ENCODE results near the gene ENOX1. TPM values are rescaled to one million over a fixed set of nuclear protein-coding genes. Genes with fewer than 3 reads are reported as not detected.

The ENOX1 gene
- total and polyA plus RNA-seq, 2 donors (not counting 3 experiments of a cell fraction or from before 2014, with no cell fraction given) = 0.17 to 0.97 TPM

DNA sequence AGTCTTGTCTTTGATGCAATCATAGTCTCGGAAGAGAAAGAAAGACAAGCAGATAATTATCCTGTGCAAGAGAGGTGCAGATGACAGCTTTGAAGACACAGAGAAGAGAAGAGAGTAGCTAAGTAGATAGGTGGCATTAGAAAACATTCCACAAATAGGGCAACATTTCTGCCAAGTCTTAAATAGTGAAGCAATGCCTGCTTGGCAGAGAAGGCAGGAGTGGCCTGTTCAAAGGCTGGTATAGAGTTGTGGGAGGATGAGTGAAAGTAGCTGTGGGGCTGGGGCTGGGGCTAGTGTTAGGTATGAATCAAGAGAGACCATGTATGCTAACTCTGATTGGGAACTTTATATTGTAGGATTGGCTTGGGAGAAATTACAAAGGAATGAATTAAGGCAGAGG lies 457.9 kb downstream of the ENOX1 start:
- Histone ChIP-seq H2AFZ (ENCODE audit: low read depth, low read length) (no peak overlapping the region), H4K20me1 (replicated peaks; ENCODE audit: control insufficient read depth, extremely low read depth, insufficient read depth, low read length) (no peaks in the 10 kb centered on the region), H3K27ac (ENCODE audit: insufficient read depth, low read depth, low read length) (no peak overlapping the region), H3K9me3 (replicated peaks; ENCODE audit: control insufficient read depth, insufficient read depth, low read length) (no peaks in the 10 kb centered on the region), H3K4me3 (replicated peaks in 1 of 3; ENCODE audit: insufficient read depth in 1 of 3, low read depth in 1 of 3, low read length in 3 of 3) (no peak overlapping the region), H3K36me3 (ENCODE audit: control insufficient read depth in 2 of 2, extremely low read depth in 1 of 2, insufficient read depth in 2 of 2, low read length in 2 of 2) (no peaks in the 10 kb centered on the region), H3K9ac (replicated peaks; ENCODE audit: extremely low read depth, insufficient read depth, low read length) (no peak overlapping the region), H3K9me1 (replicated peaks; ENCODE audit: control insufficient read depth, extremely low read depth, insufficient read depth, low read length) (no peaks in the 10 kb centered on the region), H3K79me2 (ENCODE audit: control insufficient read depth, insufficient read depth, low read length) (no peaks in the 10 kb centered on the region), H3K4me2 (ENCODE audit: insufficient read depth, low read length) (no peak overlapping the region), H3K27me3 (ENCODE audit: control insufficient read depth in 2 of 2, insufficient read depth in 2 of 2, low read length in 2 of 2) (no peaks in the 10 kb centered on the region), H3K4me1 (ENCODE audit: control insufficient read depth, extremely low read depth, insufficient read depth, low read length) (no peaks in the 10 kb centered on the region)
- POLR2A ChIA-PET = no interaction called here
- TF ChIP-seq POLR2AphosphoS5 (IDR thresholded peaks at IDR 0.05; ENCODE audit: insufficient read depth, low read depth, low read length) = no peak
- no peak for TF ChIP-seq EZH2 (IDR thresholded peaks at IDR 0.05; ENCODE audit: borderline replicate concordance, low read depth, low read length, severe bottlenecking)
- no peak for TF ChIP-seq FOS (IDR thresholded peaks at IDR 0.05; ENCODE audit: borderline replicate concordance, insufficient read depth, low read length)
- BruUV-seq (replicated peaks) = no TSS peak
- CTCF ChIA-PET = no interaction called here
- dilution Hi-C loops (cut with MboI; ENCODE audit: extremely low pct_ligation_motif_present, low sequenced_read_pairs) = no loop called here
- intact Hi-C loops (cut with micrococcal nuclease) = no loop called here
- no peak for DNase-seq (ENCODE audit: low read depth, low spot score)
- no peak for FAIRE-seq

DNA sequence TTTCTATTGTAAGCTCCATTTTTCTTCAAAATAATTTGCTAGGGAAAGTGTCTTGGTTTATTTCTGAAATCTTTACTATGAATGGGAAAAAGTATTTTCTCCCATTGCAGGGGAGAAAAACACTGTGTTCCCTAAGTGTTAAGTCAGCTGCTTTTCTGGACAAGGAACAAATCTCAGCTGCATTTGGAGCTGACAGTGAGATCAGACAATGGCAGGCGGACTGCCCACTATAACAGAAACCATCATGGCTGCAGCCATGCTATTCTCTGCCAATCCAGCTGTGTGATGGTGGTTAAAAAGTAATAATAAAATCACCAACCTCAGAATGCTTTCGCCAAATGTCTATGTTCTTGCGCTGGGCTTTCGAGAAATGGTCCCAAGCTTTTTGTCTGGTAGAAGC lies 460.7 kb downstream of the ENOX1 start:
- ChIA-PET POLR2A (no interaction called here), CTCF (no interaction called here)
- no TSS peak for BruUV-seq (replicated peaks)
- no peaks in the 10 kb centered on the region for H3K9me3 ChIP-seq (replicated peaks; ENCODE audit: control insufficient read depth, insufficient read depth, low read length)
- DNase-seq (ENCODE audit: low read depth, low spot score) (no peak), FAIRE-seq (no peak)
- no peak overlapping the region for H3K4me3 ChIP-seq (replicated peaks in 1 of 3; ENCODE audit: insufficient read depth in 1 of 3, low read depth in 1 of 3, low read length in 3 of 3)
- H3K36me3 ChIP-seq (ENCODE audit: control insufficient read depth in 2 of 2, extremely low read depth in 1 of 2, insufficient read depth in 2 of 2, low read length in 2 of 2) = no peaks in the 10 kb centered on the region
- no peaks in the 10 kb centered on the region for H3K4me1 ChIP-seq (ENCODE audit: control insufficient read depth, extremely low read depth, insufficient read depth, low read length)
- H4K20me1 ChIP-seq (replicated peaks; ENCODE audit: control insufficient read depth, extremely low read depth, insufficient read depth, low read length) = no peaks in the 10 kb centered on the region
- no peaks in the 10 kb centered on the region for H3K9me1 ChIP-seq (replicated peaks; ENCODE audit: control insufficient read depth, extremely low read depth, insufficient read depth, low read length)
- no peak overlapping the region for H2AFZ ChIP-seq (ENCODE audit: low read depth, low read length)
- no peak overlapping the region for H3K9ac ChIP-seq (replicated peaks; ENCODE audit: extremely low read depth, insufficient read depth, low read length)
- H3K27ac ChIP-seq (ENCODE audit: insufficient read depth, low read depth, low read length) = no peak overlapping the region
- TF ChIP-seq, protein P1, sequence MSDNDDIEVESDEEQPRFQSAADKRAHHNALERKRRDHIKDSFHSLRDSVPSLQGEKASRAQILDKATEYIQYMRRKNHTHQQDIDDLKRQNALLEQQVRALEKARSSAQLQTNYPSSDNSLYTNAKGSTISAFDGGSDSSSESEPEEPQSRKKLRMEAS (IDR thresholded peaks at IDR 0.05; ENCODE audit: insufficient read depth, insufficient read length) = no peak
- TF ChIP-seq FOS (IDR thresholded peaks at IDR 0.05; ENCODE audit: borderline replicate concordance, insufficient read depth, low read length) (no peak), GATA2 (IDR thresholded peaks at IDR 0.05; ENCODE audit: insufficient read depth, insufficient read length, low read depth, low read length) (no peak), CTCF (IDR thresholded peaks at IDR 0.05; ENCODE audit: extremely low read depth in 1 of 2, insufficient read depth in 1 of 2, low read depth in 1 of 2, low read length in 2 of 2) (no peak), JUN (IDR thresholded peaks at IDR 0.05; ENCODE audit: borderline replicate concordance, insufficient read depth, insufficient read length, low read depth) (no peak), MYC (IDR thresholded peaks at IDR 0.05; ENCODE audit: low read depth, low read length) (no peak), POLR2A (IDR thresholded peaks at IDR 0.05; ENCODE audit: low read depth, low read length) (no peak), EZH2 (IDR thresholded peaks at IDR 0.05; ENCODE audit: borderline replicate concordance, low read depth, low read length, severe bottlenecking) (no peak), POLR2AphosphoS5 (IDR thresholded peaks at IDR 0.05; ENCODE audit: insufficient read depth, low read depth, low read length) (no peak)
- H3K79me2 ChIP-seq (ENCODE audit: control insufficient read depth, insufficient read depth, low read length) = no peaks in the 10 kb centered on the region
- dilution Hi-C loops (cut with MboI; ENCODE audit: extremely low pct_ligation_motif_present, low sequenced_read_pairs) = no loop called here
- intact Hi-C loops (cut with micrococcal nuclease) = no loop called here
- no peak overlapping the region for H3K4me2 ChIP-seq (ENCODE audit: insufficient read depth, low read length)
- no peaks in the 10 kb centered on the region for H3K27me3 ChIP-seq (ENCODE audit: control insufficient read depth in 2 of 2, insufficient read depth in 2 of 2, low read length in 2 of 2)
